ENCODE measurements around the gene TGM2. TPM values are rescaled to one million over a fixed set of nuclear protein-coding genes. Genes with fewer than 3 reads are reported as not detected.

Gene TGM2
- total RNA-seq, 4 donors from 2014 or later = 14.2 to 52.0 (median 21.7) TPM

GRCh38 chr20:38132156-38132909 is 32.7 kb downstream of the TGM2 start:
- WGBS, 2 donors (ENCODE audit: low coverage in 1 of 2) = 91 to 100% methylated on average over 2 to 26 of the region's 26 CpGs
- Histone ChIP-seq H3K27me3 (no peaks in the 10 kb centered on the region), H3K9me3 (no peaks in the 10 kb centered on the region), H3K27ac (no peak overlapping the region), H3K36me3 (no peaks in the 10 kb centered on the region), H3K4me1 (peaks cover 0 to under 1% (median under 1%) of the 10 kb centered on the region in 4 donors), H3K4me3 (no peak overlapping the region)
- intact Hi-C loops (cut with DNase I; ENCODE audit: low total_unique reads) = no loop called here
- in situ Hi-C loops (cut with MboI; ENCODE audit: low pct_ligation_motif_present in 1 of 4, low pct_unique_long_range_greater_than_20kb in 1 of 4, low sequenced_read_pairs in 3 of 4) = no loop called here
- TF ChIP-seq CTCF (IDR thresholded peaks at IDR 0.05) = no peak
- TF ChIP-seq POLR2A (IDR thresholded peaks at IDR 0.05) = no peak
- no peak for TF ChIP-seq POLR2AphosphoS5 (IDR thresholded peaks at IDR 0.05)
- no peak for TF ChIP-seq EP300 (IDR thresholded peaks at IDR 0.05; ENCODE audit: low read depth)
- DNase-seq = no peak

- H3K4me1 ChIP-seq = peaks cover 0 to 8% (median 7%) of the 10 kb centered on the region in 4 donors
- no peaks in the 10 kb centered on the region for H3K9me3 ChIP-seq
- no peaks in the 10 kb centered on the region for H3K36me3 ChIP-seq
- in situ Hi-C loops (cut with MboI; ENCODE audit: low pct_ligation_motif_present in 1 of 4, low pct_unique_long_range_greater_than_20kb in 1 of 4, low sequenced_read_pairs in 3 of 4) = no loop called here
- no peak overlapping the region for H3K4me3 ChIP-seq
- intact Hi-C loops (cut with DNase I; ENCODE audit: low total_unique reads) = no loop called here
- TF ChIP-seq POLR2A (IDR thresholded peaks at IDR 0.05) (no peak), EP300 (IDR thresholded peaks at IDR 0.05; ENCODE audit: low read depth) (no peak), POLR2AphosphoS5 (IDR thresholded peaks at IDR 0.05) (no peak), CTCF (IDR thresholded peaks at IDR 0.05) (no peak)
- no peak overlapping the region for H3K27ac ChIP-seq
- no peaks in the 10 kb centered on the region for H3K27me3 ChIP-seq
- no peak for DNase-seq
- 52% methylated on average over 3 of the region's 3 CpGs; no CpG with 5 or more reads in 1 of the 2 donors for WGBS, 2 donors (ENCODE audit: low coverage in 1 of 2)
Measured at GRCh38 chr20:38131588-38132121, 33.4 kb downstream of the TGM2 start.

GRCh38 chr20:38130687-38131587 is 34.1 kb downstream of the TGM2 start:
- Histone ChIP-seq H3K4me3 (no peak overlapping the region), H3K27ac (no peak overlapping the region), H3K4me1 (peaks cover 0 to 15% (median 12%) of the 10 kb centered on the region in 4 donors), H3K27me3 (no peaks in the 10 kb centered on the region), H3K36me3 (no peaks in the 10 kb centered on the region), H3K9me3 (no peaks in the 10 kb centered on the region)
- DNase-seq = no peak
- in situ Hi-C loops (cut with MboI; ENCODE audit: low pct_ligation_motif_present in 1 of 4, low pct_unique_long_range_greater_than_20kb in 1 of 4, low sequenced_read_pairs in 3 of 4) = no loop called here
- TF ChIP-seq POLR2A (IDR thresholded peaks at IDR 0.05) = no peak
- no peak for TF ChIP-seq CTCF (IDR thresholded peaks at IDR 0.05)
- TF ChIP-seq POLR2AphosphoS5 (IDR thresholded peaks at IDR 0.05) = no peak
- no peak for TF ChIP-seq EP300 (IDR thresholded peaks at IDR 0.05; ENCODE audit: low read depth)
- intact Hi-C loops (cut with DNase I; ENCODE audit: low total_unique reads) = no loop called here
- 80 to 90% methylated on average over 1 to 19 of the region's 19 CpGs for WGBS, 2 donors (ENCODE audit: low coverage in 1 of 2)
